Astrocyte (in vitro differentiated cells and primary cell): ENCODE data around the gene FAM83F. TPM values are rescaled to one million over a fixed set of nuclear protein-coding genes. Genes with fewer than 3 reads are reported as not detected.

Source experiments
- DNase-seq: peaks from one replicate; pipeline ENCODE4 v3.0.0-alpha.2; 2010; ENCODE audit warnings: low read depth
- FAIRE-seq: peaks from 2 replicates; lab custom pipeline; 2011; peaks lifted over from hg19 to GRCh38; lab: Jason Lieb, UNC
- H2AFZ ChIP-seq: 2 replicates; pipeline ENCODE4 v1.6.0; 2012; ENCODE audit warnings: low read depth, low read length, inconsistent platforms
- H3K27ac ChIP-seq: 2 replicates; pipeline ENCODE4 v1.5.1; 2011; ENCODE audit warnings: low read depth, low read length, inconsistent platforms
- H3K27me3 ChIP-seq: 2 replicates; pipeline ENCODE4 v1.6.0; 2011; ENCODE audit warnings: low read length, inconsistent platforms; ENCODE audit not compliant: insufficient read depth
- H3K36me3 ChIP-seq: 2 replicates; pipeline ENCODE4 v1.5.1; 2011; ENCODE audit warnings: low read length, inconsistent platforms; ENCODE audit not compliant: insufficient read depth
- H3K4me1 ChIP-seq: 2 replicates; pipeline ENCODE4 v1.5.1; 2011; ENCODE audit warnings: low read length, inconsistent platforms; ENCODE audit not compliant: insufficient read depth
- H3K4me2 ChIP-seq: 2 replicates; pipeline ENCODE4 v1.6.0; 2012; ENCODE audit warnings: low read length, inconsistent platforms
- H3K4me3 ChIP-seq: 2 replicates; pipeline ENCODE4 v1.5.1; 2011; ENCODE audit warnings: low read depth, mild to moderate bottlenecking, low read length, inconsistent platforms; ENCODE audit not compliant: insufficient read depth
- H3K79me2 ChIP-seq: 2 replicates; pipeline ENCODE4 v1.6.0; 2012; ENCODE audit warnings: mild to moderate bottlenecking, low read length, inconsistent platforms; ENCODE audit not compliant: insufficient read depth
- H3K9ac ChIP-seq: 2 replicates; pipeline ENCODE4 v1.6.0; 2012; ENCODE audit warnings: mild to moderate bottlenecking, low read length, inconsistent platforms
- H3K9me3 ChIP-seq: 2 replicates; pipeline ENCODE4 v1.5.1; 2012; ENCODE audit warnings: low read depth, mild to moderate bottlenecking, low read length, inconsistent platforms; ENCODE audit not compliant: insufficient read depth
- H4K20me1 ChIP-seq: 2 replicates; pipeline ENCODE4 v1.6.0; 2012; ENCODE audit warnings: low read length, inconsistent platforms; ENCODE audit not compliant: insufficient read depth
- H3K27ac Mint-ChIP-seq: one replicate; pipeline ENCODE4 v1.8.0; 2021; ENCODE audit warnings: mild to moderate bottlenecking, mixed read lengths; ENCODE audit not compliant: unreplicated experiment
- H3K27me3 Mint-ChIP-seq: one replicate; pipeline ENCODE4 v1.8.0; 2021; ENCODE audit warnings: low read depth, mixed read lengths; ENCODE audit not compliant: unreplicated experiment
- H3K36me3 Mint-ChIP-seq: one replicate; pipeline ENCODE4 v1.8.0; 2021; ENCODE audit warnings: low read depth, mixed read lengths; ENCODE audit not compliant: unreplicated experiment
- H3K4me1 Mint-ChIP-seq: one replicate; pipeline ENCODE4 v1.8.0; 2021; ENCODE audit warnings: low read depth, mixed read lengths; ENCODE audit not compliant: unreplicated experiment
- H3K4me3 Mint-ChIP-seq: one replicate; pipeline ENCODE4 v1.8.0; 2021; ENCODE audit warnings: mild to moderate bottlenecking, moderate library complexity, mixed read lengths; ENCODE audit not compliant: unreplicated experiment
- H3K9me3 Mint-ChIP-seq: one replicate; pipeline ENCODE4 v1.8.0; 2021; ENCODE audit warnings: mild to moderate bottlenecking, mixed read lengths; ENCODE audit not compliant: unreplicated experiment
- CTCF ChIP-seq: IDR thresholded peaks from 2 replicates; pipeline ENCODE4 v1.5.1; 2011; ENCODE audit warnings: low read depth, mild to moderate bottlenecking, inconsistent platforms, low read length, moderate library complexity; ENCODE audit not compliant: insufficient read depth
- EZH2 ChIP-seq: IDR thresholded peaks from 2 replicates; pipeline ENCODE4 v1.6.1; 2012; ENCODE audit warnings: mild to moderate bottlenecking, low read length, inconsistent platforms; ENCODE audit not compliant: insufficient read depth
- total RNA-seq: library from RNA; stranded (reverse); gene quantifications from 2 replicates; pipeline ENCODE4 v1.2.1, GENCODE V29; 2021

Gene FAM83F
- total RNA-seq, 1 donor from 2014 or later = 0.79 TPM

GRCh38 chr22:39973656-39974055 is 21.1 kb upstream of the FAM83F start:
- H3K4me3 ChIP-seq = no peak overlapping the region
- no peak overlapping the region for H3K27ac ChIP-seq
- no peak overlapping the region for H3K27ac Mint-ChIP-seq
- H3K79me2 ChIP-seq = no peaks in the 10 kb centered on the region
- no peaks in the 10 kb centered on the region for H3K9me3 ChIP-seq
- no peaks in the 10 kb centered on the region for H3K36me3 ChIP-seq
- peaks cover 3% of the 10 kb centered on the region for H3K4me1 ChIP-seq
- peaks cover 26% of the 10 kb centered on the region for H3K27me3 ChIP-seq
- FAIRE-seq (no peak), DNase-seq (no peak)
- H3K9me3 Mint-ChIP-seq = no peaks in the 10 kb centered on the region
- no peak overlapping the region for H3K4me3 Mint-ChIP-seq
- H4K20me1 ChIP-seq = no peaks in the 10 kb centered on the region
- peaks cover 5% of the 10 kb centered on the region for H3K4me1 Mint-ChIP-seq
- H3K9ac ChIP-seq = no peak overlapping the region
- H3K4me2 ChIP-seq = no peak overlapping the region
- peaks cover 2% of the 10 kb centered on the region for H3K36me3 Mint-ChIP-seq
- H2AFZ ChIP-seq = no peak overlapping the region
- no peak for TF ChIP-seq EZH2
- no peak for TF ChIP-seq CTCF
- peaks cover 54% of the 10 kb centered on the region for H3K27me3 Mint-ChIP-seq

GRCh38 chr22:39974065-39974464 is 20.7 kb upstream of the FAM83F start:
- H3K4me1 Mint-ChIP-seq = peaks cover 2% of the 10 kb centered on the region
- Histone ChIP-seq H3K36me3 (no peaks in the 10 kb centered on the region), H3K4me2 (no peak overlapping the region), H3K4me3 (no peak overlapping the region), H3K9ac (no peak overlapping the region), H3K27me3 (peaks cover 26% of the 10 kb centered on the region), H3K27ac (no peak overlapping the region), H3K9me3 (no peaks in the 10 kb centered on the region), H3K79me2 (no peaks in the 10 kb centered on the region), H2AFZ (no peak overlapping the region), H4K20me1 (no peaks in the 10 kb centered on the region), H3K4me1 (no peaks in the 10 kb centered on the region)
- peaks cover 2% of the 10 kb centered on the region for H3K36me3 Mint-ChIP-seq
- no peak overlapping the region for H3K27ac Mint-ChIP-seq
- no peak overlapping the region for H3K4me3 Mint-ChIP-seq
- no peak for TF ChIP-seq CTCF
- TF ChIP-seq EZH2 = no peak
- DNase-seq (no peak), FAIRE-seq (no peak)
- H3K27me3 Mint-ChIP-seq = peaks cover 54% of the 10 kb centered on the region
- H3K9me3 Mint-ChIP-seq = no peaks in the 10 kb centered on the region

GRCh38 chr22:39979048-39979447 is 15.7 kb upstream of the FAM83F start:
- no peaks in the 10 kb centered on the region for H3K9me3 ChIP-seq
- H3K4me1 ChIP-seq = no peaks in the 10 kb centered on the region
- Mint-ChIP-seq H3K36me3 (peaks cover 4% of the 10 kb centered on the region), H3K27ac (no peak overlapping the region), H3K4me3 (no peak overlapping the region), H3K4me1 (peaks cover 1% of the 10 kb centered on the region), H3K9me3 (no peaks in the 10 kb centered on the region), H3K27me3 (peaks cover 52% of the 10 kb centered on the region)
- no peaks in the 10 kb centered on the region for H3K36me3 ChIP-seq
- H3K27ac ChIP-seq = no peak overlapping the region
- DNase-seq (no peak), FAIRE-seq (no peak)
- no peak overlapping the region for H2AFZ ChIP-seq
- TF ChIP-seq CTCF = no peak
- no peak for TF ChIP-seq EZH2
- peaks cover 27% of the 10 kb centered on the region for H3K27me3 ChIP-seq
- H3K4me2 ChIP-seq = no peak overlapping the region
- H4K20me1 ChIP-seq = no peaks in the 10 kb centered on the region
- no peak overlapping the region for H3K9ac ChIP-seq
- no peaks in the 10 kb centered on the region for H3K79me2 ChIP-seq
- H3K4me3 ChIP-seq = no peak overlapping the region
